Transverse colon (tissue), 4 donors: ENCODE data around the gene GTF3C5. TPM values are rescaled to one million over a fixed set of nuclear protein-coding genes. Genes with fewer than 3 reads are reported as not detected.

ENCODE experiments used
- DNase-seq: peaks from one replicate; pipeline ENCODE4 v3.0.0-alpha.2; 2019
- H3K27ac ChIP-seq, 4 donors: fragments of 200-600 bp; sonication (generic); 2 replicates each; pipeline ENCODE4 v1.5.1; 2016 to 2018; ENCODE audit warnings: inconsistent platforms in 4 of 4
- H3K27me3 ChIP-seq: fragments of 200-600 bp; sonication (generic); 2 replicates; pipeline ENCODE4 v1.5.1; 2017; ENCODE audit warnings: inconsistent platforms
- H3K36me3 ChIP-seq, 4 donors: fragments of 200-600 bp; sonication (generic); 2 replicates each; pipeline ENCODE4 v1.5.1; 2017 to 2019; ENCODE audit warnings: inconsistent platforms in 4 of 4
- H3K4me1 ChIP-seq, 4 donors: fragments of 200-600 bp; sonication (generic); 2 replicates each; pipeline ENCODE4 v1.5.1; 2017 to 2020; ENCODE audit warnings: inconsistent platforms in 4 of 4
- H3K4me3 ChIP-seq, 4 donors: fragments of 200-600 bp; sonication (generic); 1 replicate in 1 of 4; 2 replicates in 3 of 4; pipeline versions ENCODE4 v1.5.1 to v1.6.1; 2017 to 2019; ENCODE audit warnings: inconsistent platforms in 4 of 4
- H3K9me3 ChIP-seq, 2 donors: fragments of 200-600 bp; sonication (generic); 2 replicates each; pipeline ENCODE4 v1.5.1; 2017 to 2019; ENCODE audit warnings: inconsistent platforms in 2 of 2
- EP300 ChIP-seq: sonication (generic); formaldehyde crosslinking; IDR thresholded peaks from one replicate; pipeline ENCODE4 v1.6.1; 2017; ENCODE audit warnings: antibody characterized with exemption, low read depth
- POLR2A ChIP-seq: fragments of 450-650 bp; IDR thresholded peaks from one replicate; pipeline ENCODE4 v1.6.1; 2016; ENCODE audit warnings: antibody characterized with exemption, mild to moderate bottlenecking, moderate library complexity
- POLR2AphosphoS5 ChIP-seq, 3 donors: sonication (generic); formaldehyde crosslinking; IDR thresholded peaks; one replicate each; pipeline ENCODE4 v1.6.1; 2016; ENCODE audit warnings: antibody characterized with exemption in 3 of 3
- WGBS, 2 donors: methylation state at CpG; one replicate each; pipeline ENCODE4 v1.1.5; 2018; ENCODE audit warnings: low coverage in 1 of 2; 5-methylcytosine and 5-hydroxymethylcytosine counted together
- in situ Hi-C, 4 donors: fragments of 200-750 bp; cut with MboI; loops; one replicate each; pipeline versions ENCODE4 v1.15.0 to v1.15.1; 2017; ENCODE audit warnings: low sequenced_read_pairs in 3 of 4, low pct_ligation_motif_present in 1 of 4, low pct_unique_long_range_greater_than_20kb in 1 of 4
- intact Hi-C: fragments of 100-400 bp; cut with DNase I; formaldehyde crosslinking; loops from one replicate; pipeline ENCODE4 v1.15.1; 2023; ENCODE audit warnings: low total_unique reads
- total RNA-seq, 4 donors: library from RNA; depleted of rRNA; stranded (reverse); fragments of >200 nt; gene quantifications; one replicate each; pipeline ENCODE4 v1.1.0, GENCODE V29; 2016
- TF ChIP-seq, protein P1 (sequence below), 5 experiments: fragments of 200-600 bp in 3 of 5; fragments of 450-650 bp in 2 of 5; sonication (generic) in 3 of 5; IDR thresholded peaks; 1 replicate in 2 of 5; 2 replicates in 3 of 5; pipeline ENCODE4 v1.5.1; 2016 to 2017; ENCODE audit warnings: antibody characterized with exemption in 5 of 5, inconsistent platforms in 3 of 5, mild to moderate bottlenecking in 2 of 5, moderate library complexity in 1 of 5

Gene GTF3C5
- total RNA-seq, 4 donors from 2014 or later, result 44.5 to 56.9 (median 50.2) TPM

DNA sequence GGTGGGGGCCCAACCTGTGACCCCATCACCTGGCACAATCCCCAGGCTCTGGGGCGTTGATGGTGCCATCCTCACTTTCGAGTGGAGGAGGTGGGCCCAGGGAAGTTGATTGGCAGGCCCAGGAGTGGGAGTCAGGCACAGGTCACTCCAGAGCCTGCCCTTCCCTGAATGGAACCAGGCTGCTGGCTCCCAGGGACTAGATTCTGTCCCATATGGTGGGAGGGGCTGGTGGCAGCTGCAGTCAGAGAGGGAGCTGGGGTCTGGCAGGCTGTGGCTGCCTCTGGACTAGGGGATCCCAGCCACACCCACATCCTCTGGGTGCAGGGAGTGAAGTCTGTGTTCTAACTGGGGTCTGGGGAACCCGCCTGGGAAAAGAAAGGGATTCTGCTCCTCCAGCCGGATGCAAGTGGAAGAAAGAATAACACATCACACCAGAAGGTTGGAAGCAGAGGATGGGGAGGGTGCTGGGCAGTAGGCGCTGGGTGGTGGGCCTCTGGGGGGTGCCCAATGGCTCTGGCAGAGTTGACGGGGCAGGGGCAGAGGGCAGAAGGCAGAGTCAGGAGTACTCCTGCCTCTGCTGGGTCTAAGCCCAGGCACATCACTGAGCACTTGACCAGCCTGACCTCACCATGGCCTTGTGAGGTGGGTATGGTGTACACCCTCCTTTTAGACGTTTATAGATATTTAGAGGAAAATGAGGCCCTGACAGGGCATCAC lies 56.8 kb downstream of the GTF3C5 start:
- TF ChIP-seq, protein P1, sequence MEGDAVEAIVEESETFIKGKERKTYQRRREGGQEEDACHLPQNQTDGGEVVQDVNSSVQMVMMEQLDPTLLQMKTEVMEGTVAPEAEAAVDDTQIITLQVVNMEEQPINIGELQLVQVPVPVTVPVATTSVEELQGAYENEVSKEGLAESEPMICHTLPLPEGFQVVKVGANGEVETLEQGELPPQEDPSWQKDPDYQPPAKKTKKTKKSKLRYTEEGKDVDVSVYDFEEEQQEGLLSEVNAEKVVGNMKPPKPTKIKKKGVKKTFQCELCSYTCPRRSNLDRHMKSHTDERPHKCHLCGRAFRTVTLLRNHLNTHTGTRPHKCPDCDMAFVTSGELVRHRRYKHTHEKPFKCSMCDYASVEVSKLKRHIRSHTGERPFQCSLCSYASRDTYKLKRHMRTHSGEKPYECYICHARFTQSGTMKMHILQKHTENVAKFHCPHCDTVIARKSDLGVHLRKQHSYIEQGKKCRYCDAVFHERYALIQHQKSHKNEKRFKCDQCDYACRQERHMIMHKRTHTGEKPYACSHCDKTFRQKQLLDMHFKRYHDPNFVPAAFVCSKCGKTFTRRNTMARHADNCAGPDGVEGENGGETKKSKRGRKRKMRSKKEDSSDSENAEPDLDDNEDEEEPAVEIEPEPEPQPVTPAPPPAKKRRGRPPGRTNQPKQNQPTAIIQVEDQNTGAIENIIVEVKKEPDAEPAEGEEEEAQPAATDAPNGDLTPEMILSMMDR (IDR thresholded peaks at IDR 0.05), result no peak
- no peak for TF ChIP-seq EP300
- no peak for TF ChIP-seq POLR2AphosphoS5 (IDR thresholded peaks at IDR 0.05)
- no peak for TF ChIP-seq POLR2A
- Histone ChIP-seq H3K27me3 (no peaks in the 10 kb centered on the region), H3K36me3 (no peaks in the 10 kb centered on the region), H3K27ac (no peak overlapping the region), H3K9me3 (no peaks in the 10 kb centered on the region), H3K4me1 (no peaks in the 10 kb centered on the region), H3K4me3 (no peak overlapping the region)
- intact Hi-C loops (no loop called here), in situ Hi-C loops (no loop called here)
- WGBS, 2 donors, result 69% methylated on average over 7 of the region's 7 CpGs; no CpG with 5 or more reads in 1 of the 2 donors
- DNase-seq, result no peak

DNA sequence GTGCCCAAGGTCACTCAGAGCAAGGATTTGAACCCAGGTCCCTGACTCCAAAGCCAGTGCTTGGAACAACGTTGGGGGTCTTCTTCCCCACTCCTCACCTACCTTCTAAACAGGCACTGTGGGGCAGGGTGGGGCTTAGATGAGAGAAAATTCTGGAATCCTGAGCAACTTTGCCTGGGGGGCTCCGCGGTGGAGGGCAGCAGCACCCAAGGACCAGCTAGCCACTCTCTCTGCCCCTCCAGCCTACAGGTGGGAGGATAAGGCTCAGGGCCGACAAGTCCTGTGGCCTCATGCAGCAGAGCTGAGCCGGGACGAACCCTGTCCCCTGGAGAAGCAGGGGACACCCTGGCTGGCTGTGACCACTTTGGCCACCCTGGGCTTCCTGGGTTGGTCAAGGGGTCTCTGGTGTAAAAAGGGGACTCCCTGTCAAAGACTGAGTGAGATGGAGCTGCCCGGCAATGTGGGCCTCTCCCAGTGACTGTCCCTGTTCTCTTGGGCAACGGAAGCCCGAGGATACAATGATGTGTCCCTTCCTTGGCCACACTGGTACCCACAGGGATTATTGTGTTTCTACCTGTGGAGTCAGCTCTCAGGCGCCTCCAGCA lies 57.5 kb downstream of the GTF3C5 start:
- intact Hi-C loops (no loop called here), in situ Hi-C loops (no loop called here)
- Histone ChIP-seq H3K4me1 (no peaks in the 10 kb centered on the region), H3K9me3 (no peaks in the 10 kb centered on the region), H3K27ac (no peak overlapping the region), H3K36me3 (no peaks in the 10 kb centered on the region), H3K27me3 (no peaks in the 10 kb centered on the region), H3K4me3 (no peak overlapping the region)
- no peak for DNase-seq
- 96% methylated on average over 10 of the region's 10 CpGs; no CpG with 5 or more reads in 1 of the 2 donors for WGBS, 2 donors
- TF ChIP-seq POLR2AphosphoS5 (IDR thresholded peaks at IDR 0.05), result no peak

DNA sequence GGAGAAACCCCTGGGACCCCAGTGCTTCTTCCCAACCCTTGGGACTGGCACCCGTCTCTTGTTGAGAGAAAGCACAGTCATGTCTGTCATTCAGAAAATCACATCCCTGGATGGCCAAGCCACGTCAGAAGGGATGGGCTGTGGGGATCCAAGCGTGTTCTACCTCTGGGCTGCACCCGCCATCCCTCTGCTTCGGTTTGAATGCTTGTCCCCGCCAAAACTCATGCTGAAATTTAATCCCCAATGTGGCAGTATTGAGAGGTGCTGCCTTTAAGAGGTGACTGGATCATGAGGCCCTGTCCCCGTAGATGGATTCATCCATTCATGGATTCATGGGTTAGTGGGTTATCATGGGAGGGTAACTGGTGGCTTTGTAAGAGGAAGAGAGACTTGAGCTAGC lies 58.0 kb downstream of the GTF3C5 start:
- in situ Hi-C loops, result no loop called here
- no peak for DNase-seq
- H3K36me3 ChIP-seq, result no peaks in the 10 kb centered on the region
- no peaks in the 10 kb centered on the region for H3K27me3 ChIP-seq
- 91% methylated on average over 7 of the region's 7 CpGs; no CpG with 5 or more reads in 1 of the 2 donors for WGBS, 2 donors
- intact Hi-C loops, result no loop called here
- no peak overlapping the region for H3K27ac ChIP-seq
- no peak overlapping the region for H3K4me3 ChIP-seq
- no peaks in the 10 kb centered on the region for H3K9me3 ChIP-seq
- no peak for TF ChIP-seq POLR2A
- TF ChIP-seq EP300, result no peak
- TF ChIP-seq, protein P1 (IDR thresholded peaks at IDR 0.05), result no peak
- no peak for TF ChIP-seq POLR2AphosphoS5 (IDR thresholded peaks at IDR 0.05)
- no peaks in the 10 kb centered on the region for H3K4me1 ChIP-seq

DNA sequence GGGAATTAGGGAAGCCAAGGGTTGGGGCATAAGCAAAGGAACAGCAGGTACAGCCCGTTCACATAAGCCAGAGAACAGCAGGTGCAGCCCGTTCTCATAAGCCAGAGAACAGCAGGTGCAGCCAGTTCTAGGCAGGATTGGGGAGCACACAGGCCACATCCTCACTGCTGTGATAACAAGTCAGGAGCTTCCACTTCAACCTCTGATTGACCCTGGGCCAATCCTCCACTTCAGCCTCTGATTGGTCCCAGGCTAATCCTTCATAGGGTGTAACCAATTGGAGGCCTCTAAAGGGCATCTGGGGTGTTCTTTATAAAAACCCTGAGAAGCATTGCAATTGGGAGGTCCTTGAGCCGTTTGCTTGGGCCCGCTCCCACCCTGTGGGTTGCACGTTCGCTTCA lies 58.5 kb downstream of the GTF3C5 start:
- Histone ChIP-seq H3K9me3 (no peaks in the 10 kb centered on the region), H3K4me1 (no peaks in the 10 kb centered on the region), H3K36me3 (no peaks in the 10 kb centered on the region), H3K4me3 (no peak overlapping the region), H3K27ac (no peak overlapping the region), H3K27me3 (no peaks in the 10 kb centered on the region)
- TF ChIP-seq POLR2A (no peak), EP300 (no peak), POLR2AphosphoS5 (IDR thresholded peaks at IDR 0.05) (no peak)
- TF ChIP-seq, protein P1 (IDR thresholded peaks at IDR 0.05), result no peak
- DNase-seq, result no peak
- 64 to 100% methylated on average over 1 to 6 of the region's 6 CpGs for WGBS, 2 donors
- intact Hi-C loops, result no loop called here
- in situ Hi-C loops, result no loop called here
